ENCODE data around the gene CLIC4.

The CLIC4 gene

DNA sequence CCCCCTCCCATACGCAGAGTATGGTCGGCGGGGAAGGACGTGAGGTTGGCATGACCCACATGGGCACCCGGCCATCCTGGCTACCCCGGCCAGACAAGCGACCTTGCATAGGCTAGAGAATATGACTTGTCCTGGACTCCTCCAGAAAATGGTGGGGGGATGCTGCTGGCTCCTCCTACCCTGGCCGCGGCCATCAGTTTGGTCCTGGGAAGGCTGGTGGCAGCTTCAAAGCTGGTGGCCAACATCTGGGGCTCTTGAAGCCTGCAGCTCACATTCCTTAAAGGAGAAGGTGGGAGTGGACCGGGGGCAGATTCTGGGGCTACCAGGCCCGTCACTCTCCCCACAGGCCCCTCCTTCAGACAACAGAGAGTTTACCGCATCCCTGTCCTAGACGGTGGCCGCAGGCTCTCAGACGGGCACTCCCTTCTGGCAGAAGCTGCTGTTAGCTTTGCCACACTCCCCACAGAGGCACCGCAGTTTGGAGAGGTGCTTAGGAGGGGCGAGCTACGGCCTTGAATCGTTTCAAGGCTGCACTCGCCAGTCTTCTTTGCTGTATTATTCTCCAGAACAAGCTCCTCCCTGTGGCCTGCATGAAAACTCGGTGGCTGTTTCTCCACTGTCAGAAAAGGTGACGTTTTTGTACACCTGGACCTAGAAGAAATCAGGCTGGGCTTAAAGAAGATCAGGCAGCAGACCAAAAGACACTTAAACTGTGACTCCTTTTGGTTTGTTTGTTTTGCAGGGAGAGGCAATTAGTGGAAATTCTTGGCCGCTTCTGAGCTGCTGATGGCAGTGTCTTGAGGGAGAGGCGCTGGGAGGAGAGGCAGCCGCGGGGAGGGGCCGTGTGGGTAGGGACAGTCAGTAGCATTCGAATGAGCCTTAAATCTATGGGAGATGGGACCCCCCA is 116.8 kb downstream of the CLIC4 start:
- no peak for DNase-seq

DNA sequence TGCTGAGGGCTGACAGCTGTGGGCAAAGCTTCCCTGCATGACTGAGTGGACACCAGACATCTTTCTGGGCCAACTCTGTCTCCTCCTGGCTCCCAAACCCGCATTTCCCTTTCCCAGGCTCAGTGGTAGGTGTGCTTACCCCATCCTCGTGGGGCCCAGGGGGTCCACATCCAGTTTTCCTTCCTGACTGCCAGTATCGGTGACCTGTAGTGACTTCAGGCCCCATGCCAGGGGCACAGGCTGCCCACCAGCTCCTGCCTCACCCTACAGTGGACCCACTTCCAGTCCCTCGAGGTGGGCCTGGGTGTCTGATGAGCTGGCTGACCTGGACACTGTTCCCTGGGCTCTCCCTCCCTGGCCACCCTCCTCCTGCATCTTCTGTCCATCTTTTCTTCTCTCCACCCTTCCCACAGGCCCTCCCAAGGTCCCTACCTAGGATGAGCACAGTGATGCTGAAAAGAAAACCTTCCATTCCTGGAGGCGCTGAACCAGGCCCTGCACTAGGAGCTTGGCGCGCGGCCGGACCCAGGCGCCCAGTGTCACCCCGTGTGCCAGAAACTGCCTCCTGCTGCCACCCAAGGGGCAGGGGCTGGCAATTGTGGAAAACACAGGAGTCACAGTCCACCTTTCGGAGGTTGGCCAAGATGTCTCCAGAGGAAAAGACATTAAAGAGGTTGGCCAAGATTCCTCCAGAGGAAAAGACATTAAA is 117.7 kb downstream of the CLIC4 start:
- DNase-seq, result no peak

DNA sequence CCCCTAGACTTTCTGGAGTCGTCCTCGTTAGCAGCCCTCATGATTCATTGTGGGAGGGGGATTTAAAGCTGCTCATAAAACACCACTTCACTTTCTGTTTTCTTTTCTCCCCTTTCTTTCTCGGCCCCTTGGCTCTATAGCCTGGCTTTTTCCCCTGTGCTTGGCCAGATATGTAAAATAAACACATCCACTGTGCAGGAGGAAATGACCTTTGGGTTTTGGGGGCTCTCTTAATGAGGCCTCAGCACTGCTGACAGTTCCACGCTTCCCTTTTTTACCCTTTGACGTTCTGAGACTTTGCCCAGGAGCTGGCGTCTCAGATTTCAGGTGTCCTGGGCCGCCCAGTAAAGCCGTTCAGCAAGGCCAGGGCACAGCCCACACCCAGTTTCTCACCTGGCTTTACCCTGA is 119.1 kb downstream of the CLIC4 start:
- no peak for DNase-seq

DNA sequence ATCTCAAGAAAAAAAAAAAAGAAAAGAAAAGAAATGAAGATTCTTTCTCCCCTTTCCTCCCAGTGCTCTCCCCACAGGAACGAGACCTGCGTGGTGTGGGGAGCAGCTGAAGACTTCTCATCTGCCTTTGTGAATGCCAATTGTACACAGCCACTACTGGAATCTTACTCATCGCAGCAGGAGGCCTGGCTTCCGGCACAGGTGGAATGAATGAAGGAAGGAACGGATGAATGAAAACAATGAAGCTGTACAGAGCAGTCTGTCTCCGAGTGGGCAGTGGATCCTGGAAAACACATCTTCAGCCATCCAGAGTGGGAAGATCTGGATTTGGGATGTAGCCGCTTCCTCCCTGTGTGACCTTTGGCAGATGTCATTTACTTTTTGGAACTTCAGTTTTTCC is 119.9 kb downstream of the CLIC4 start:
- DNase-seq, result no peak

- DNase-seq, result no peak
Measured at GRCh38 chr1:24865587-24865986, 120.3 kb downstream of the CLIC4 start.

GRCh38 chr1:24866211-24867083 is 121.2 kb downstream of the CLIC4 start:
- DNase-seq, result no peak

- no peak for DNase-seq
Measured at GRCh38 chr1:24867084-24867870, 122.0 kb downstream of the CLIC4 start.

DNA sequence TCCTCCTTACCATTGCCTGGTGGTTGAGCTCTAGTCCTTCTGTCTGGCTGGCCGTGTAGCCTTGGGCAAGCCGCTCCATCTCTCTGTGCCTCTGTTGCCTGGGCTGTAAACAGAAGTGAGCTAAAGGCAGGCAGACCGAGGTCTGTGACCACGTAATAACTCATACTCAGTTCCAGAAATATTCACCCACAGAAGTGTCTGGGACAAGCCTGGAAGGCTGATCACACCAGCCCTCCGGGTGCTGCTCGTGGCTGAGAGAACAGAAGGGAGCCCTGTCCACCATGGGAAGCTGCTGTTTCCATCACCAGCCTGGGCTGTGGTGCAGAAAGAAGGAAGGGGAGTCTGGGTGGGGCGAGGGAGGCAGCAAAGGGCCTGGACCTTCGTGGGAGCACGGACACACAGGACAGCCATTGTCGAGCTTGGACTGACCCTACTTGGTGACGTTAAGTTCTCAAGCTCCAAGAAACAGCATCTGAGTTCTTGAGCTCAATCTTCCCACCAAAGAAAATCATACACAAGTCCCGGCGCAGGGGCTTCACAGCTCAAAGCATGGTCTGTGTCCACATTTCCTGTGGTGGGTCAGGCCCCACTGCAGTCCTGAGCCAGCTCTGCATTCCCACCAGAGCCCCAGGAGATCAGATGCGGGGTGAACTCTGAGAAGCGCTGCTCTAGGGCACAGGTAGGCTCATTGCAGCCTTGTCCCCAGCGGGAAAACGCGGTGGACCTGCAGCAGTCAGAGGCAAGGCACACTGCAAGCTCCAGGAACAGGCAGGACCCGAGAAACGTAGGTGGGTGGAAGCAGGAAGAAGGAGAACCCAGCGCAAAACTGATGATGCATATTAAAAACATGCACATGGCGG is 123.0 kb downstream of the CLIC4 start:
- DNase-seq, result no peak

DNA sequence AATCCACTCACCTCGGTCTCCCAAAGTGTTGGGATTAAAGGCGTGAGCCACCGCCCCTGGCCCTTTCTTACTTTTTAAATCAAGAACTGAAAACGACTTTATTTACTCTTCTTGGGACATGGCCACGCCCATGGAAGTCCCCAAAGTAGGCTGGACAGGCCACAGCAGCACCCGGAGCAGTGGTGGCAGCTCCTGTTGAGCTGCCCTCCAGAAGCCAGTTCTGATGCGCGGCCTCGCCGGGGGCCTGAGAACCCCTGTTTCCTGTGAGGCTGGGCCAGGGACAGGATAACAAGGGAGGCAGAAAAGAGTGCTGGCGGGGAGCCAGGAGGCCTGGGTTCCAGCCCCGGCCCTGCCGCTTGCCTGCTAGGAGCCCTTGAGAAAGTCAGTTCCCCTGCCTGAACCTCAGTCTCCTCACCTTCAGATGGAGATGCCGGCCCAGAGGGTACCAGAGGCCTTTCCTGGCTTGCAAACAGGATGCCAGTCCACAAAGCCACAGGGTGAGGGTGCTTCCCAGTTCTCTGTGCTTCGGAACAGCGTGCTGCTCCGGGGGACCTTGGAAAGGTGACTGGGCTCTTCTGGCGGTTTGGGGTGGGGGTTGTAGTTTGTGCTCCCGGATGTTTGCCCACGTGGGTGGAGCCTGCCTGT is 125.4 kb downstream of the CLIC4 start:
- no peak for DNase-seq

DNA sequence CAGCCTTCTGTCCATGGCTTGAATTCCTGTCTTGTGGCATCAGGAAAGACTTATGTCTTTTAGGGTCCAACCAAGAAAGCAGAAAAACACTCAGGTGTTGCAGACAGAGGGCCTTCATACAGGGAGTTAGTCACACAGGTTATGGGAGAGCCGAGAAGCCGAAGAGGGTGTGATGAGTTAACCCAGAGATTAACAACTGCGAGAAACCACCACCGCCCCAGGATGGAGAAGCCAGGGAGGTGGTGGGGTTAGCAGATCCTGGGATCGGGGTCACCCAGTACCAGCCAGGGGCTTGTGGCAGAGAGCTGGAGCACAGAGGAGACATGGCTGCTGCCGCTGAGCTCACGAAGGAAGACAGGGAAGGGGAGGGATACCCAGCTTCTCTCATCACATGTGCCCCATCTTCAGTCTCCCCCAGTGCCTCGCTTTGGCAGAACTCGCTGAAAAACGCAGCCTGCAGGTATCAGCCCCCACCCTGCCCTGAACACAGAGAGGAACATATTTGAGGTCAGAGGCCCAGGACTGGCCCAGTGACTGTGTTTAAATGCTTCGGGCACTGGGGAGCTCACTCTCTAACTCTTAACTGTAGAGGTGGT is 126.2 kb downstream of the CLIC4 start:
- DNase-seq, result no peak

DNA sequence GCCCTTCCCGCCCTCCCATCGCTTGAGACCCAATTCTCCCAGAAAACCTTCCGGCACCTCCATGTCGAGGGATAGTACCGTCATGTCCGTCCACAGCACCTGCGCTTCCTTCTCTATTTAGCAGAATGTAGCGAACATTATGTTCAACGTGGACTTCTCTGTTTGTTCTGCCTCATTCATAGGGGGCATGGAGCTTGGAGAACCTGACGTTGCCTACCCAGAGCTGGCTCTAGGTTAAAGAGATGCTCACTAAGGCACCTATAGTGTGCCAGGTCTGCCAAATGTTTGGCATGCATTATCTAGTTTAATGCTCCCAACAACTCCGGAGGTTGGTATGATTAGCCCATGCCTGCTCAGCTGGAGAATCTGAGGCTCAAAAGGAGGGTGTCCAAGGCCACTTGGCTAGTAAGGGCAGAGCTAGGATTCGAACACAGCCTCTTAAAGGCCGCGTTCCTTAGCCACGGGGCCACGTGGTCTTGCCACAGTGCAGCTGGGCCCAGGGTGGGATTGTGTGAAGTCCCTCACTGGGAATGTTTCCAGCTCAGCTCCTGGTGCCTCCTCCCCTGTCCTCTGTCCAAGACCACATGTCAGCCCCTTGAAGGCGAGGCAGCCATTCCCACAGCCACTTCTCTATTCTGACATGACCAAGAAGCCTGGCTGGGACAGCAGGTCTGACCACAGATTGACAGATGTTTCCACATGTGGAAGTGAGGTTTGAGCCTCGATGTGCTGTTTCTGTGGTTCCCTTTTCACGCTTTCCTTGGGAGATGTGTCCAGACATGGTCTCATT is 127.0 kb downstream of the CLIC4 start:
- DNase-seq, result no peak

DNA sequence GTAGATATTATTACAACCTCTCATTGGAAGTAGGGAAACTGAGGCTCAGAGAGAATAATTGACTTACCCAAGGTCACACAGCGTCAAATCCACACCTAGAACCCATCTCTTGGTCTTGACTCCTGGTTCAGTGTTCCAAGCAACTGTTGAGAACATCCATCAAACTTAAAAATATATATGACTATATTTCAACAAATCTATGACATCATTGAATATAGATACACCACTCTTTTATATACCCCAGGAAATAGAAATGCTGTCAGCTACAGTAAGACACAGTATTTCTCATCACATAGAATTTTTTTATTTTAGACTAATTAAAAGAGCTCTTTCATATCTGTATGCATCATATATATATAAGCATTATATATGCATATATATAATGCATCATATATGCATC is 127.9 kb downstream of the CLIC4 start:
- no peak for DNase-seq

GRCh38 chr1:24874056-24874455 is 128.8 kb downstream of the CLIC4 start:
- no peak for DNase-seq

DNA sequence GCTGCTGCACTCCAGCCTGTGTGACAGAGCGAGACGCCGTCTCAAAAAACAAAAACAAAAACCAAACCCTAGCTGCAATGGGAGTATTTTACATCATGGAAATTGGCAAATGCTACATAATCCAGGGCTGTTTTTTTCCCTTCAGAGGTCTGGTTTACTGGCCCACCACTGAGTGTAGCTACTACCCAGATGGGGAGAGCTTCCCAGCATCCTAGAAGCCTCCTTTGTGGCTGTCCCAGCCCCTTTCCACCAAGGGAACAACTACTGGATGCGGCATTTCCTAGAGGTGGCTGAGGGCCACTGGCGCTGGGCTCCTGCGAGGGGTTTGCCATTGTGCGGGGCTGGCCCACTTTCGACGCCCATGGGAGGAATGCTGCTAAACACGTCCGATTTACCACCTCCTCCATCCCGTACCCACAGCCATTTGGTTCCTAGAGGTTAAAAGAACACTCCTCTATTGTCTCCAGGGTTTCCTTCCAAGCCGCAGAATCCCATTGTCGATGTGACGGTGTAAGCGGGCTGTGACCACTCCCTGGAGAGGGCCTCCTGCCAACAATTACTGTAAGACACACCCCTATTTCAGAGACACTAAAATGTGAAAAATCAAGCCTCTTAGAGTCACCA is 129.5 kb downstream of the CLIC4 start:
- no peak for DNase-seq

DNA sequence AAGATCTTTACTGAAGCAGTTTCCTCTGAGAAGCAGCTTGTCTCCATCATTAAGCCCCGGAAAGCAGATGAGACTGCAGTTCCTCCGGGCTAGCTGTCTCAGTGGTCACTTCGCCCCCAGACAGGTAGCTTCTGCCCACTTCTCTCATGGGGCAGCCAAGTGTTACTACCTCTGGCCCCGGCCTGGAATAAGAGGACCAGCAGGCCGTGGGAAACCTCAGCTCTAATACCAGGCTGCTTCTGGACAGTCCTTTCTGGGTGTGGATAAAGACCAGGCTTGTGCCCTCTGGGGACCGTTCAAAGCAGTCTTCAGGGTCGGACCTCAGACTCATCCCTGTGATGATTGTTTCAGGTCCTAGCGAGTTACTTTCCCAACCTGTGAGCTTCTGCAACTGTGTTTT is 130.0 kb downstream of the CLIC4 start:
- no peak for DNase-seq

- DNase-seq, result no peak
Measured at GRCh38 chr1:24875991-24876506, 130.8 kb downstream of the CLIC4 start.

GRCh38 chr1:24878045-24878444 is 132.8 kb downstream of the CLIC4 start:
- DNase-seq, result no peak

DNA sequence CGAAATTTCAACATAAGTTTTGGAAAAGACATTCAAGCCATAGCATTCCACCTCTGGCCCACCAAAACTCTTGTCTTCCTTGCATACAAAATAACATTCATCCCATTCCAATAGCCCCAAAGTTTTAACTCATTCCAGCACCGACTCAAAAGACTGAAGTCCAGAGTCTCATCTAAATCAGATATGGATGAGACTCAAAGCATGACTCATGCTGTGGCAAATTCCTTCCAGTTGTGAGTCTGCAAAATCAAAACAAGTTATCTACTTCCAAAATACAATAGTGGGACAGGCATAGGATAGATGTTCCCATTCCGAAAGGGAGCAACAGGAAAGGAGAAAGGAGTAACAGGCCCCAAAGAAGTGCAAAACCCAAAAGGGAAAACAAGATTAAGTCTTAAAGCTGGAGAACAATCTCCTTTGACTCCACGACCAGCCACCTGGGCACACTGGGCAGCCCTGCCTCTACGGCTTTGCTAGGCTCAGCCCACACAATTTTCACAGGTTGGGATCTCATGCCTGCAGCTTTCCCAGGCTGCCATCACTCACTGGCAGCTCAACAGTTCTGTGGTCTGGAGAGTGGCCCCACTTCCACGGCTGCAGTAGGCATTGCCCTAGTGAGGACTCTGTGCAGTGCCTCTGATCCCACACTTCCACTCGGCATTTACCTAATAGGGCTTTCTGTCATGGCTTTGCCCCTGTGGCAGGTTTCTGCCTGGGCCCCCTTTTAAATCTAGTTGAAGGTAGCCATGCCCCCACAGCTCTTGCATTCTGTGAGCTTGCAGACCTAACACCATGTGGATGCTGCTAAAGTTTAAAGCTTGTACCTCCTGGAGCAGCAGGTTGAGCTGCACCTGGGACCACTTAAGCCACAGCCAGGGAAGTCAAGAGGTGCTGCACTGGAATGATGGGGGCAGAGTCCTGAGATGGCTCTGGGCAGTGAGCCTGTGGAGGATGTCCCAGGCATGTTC is 133.8 kb downstream of the CLIC4 start:
- no peak for DNase-seq
